HG03378 (cell line): ENCODE results near the gene FATE1.

Experiments used
- ATAC-seq: cut with Tn5 transposase; IDR thresholded peaks from one replicate; pipeline ENCODE4 v1.9.1; 2021; ENCODE audit warnings: mild to moderate bottlenecking, moderate library complexity; ENCODE audit not compliant: unreplicated experiment

FATE1 gene

GRCh38 chrX:151703487-151703886 lies 12.3 kb upstream of the FATE1 start:
- ATAC-seq = no peak

GRCh38 chrX:151704041-151704663 lies 11.7 kb upstream of the FATE1 start:
- no peak for ATAC-seq

- no peak for ATAC-seq
These were observed 7.0 kb upstream of the FATE1 start for GRCh38 chrX:151708821-151709220.

GRCh38 chrX:151710457-151710856 lies 5.4 kb upstream of the FATE1 start:
- ATAC-seq = no peak

- no peak for ATAC-seq
These were observed 4.7 kb upstream of the FATE1 start for GRCh38 chrX:151711154-151711553.

- ATAC-seq = no peak
These were observed 4.0 kb upstream of the FATE1 start for GRCh38 chrX:151711787-151712186.

GRCh38 chrX:151712253-151712652 lies 3.6 kb upstream of the FATE1 start:
- no peak for ATAC-seq

GRCh38 chrX:151713849-151714248 lies 2.0 kb upstream of the FATE1 start:
- ATAC-seq = no peak

GRCh38 chrX:151714362-151714761 lies 1.5 kb upstream of the FATE1 start:
- no peak for ATAC-seq

GRCh38 chrX:151722241-151722846 lies 6.5 kb downstream of the FATE1 start:
- ATAC-seq = no peak

- no peak for ATAC-seq
These were observed 7.4 kb downstream of the FATE1 start for GRCh38 chrX:151723156-151723760.

GRCh38 chrX:151724563-151725337 lies 8.9 kb downstream of the FATE1 start:
- no peak for ATAC-seq

GRCh38 chrX:151725338-151725614 lies 9.4 kb downstream of the FATE1 start:
- no peak for ATAC-seq

- no peak for ATAC-seq
These were observed 10.9 kb downstream of the FATE1 start for GRCh38 chrX:151726751-151727150.

- ATAC-seq = no peak
These were observed 11.5 kb downstream of the FATE1 start for GRCh38 chrX:151727346-151727745.

- ATAC-seq = no peak
These were observed 13.4 kb downstream of the FATE1 start for GRCh38 chrX:151729056-151729725.

- ATAC-seq = no peak
These were observed 18.6 kb downstream of the FATE1 start, which contains the start of gene CNGA2 for GRCh38 chrX:151734446-151734845. CNGA2 (plus strand) TSS chrX:151734746; CDS start chrX:151738484, 3,738 bp downstream.

- ATAC-seq = no peak
These were observed 19.4 kb downstream of the FATE1 start for GRCh38 chrX:151735219-151735618.

GRCh38 chrX:151736685-151737084 lies 20.9 kb downstream of the FATE1 start:
- ATAC-seq = no peak

- no peak for ATAC-seq
These were observed 21.7 kb downstream of the FATE1 start for GRCh38 chrX:151737494-151737893.

- ATAC-seq = no peak
These were observed 22.9 kb downstream of the FATE1 start for GRCh38 chrX:151738751-151739150.
